IMR-90 (cell line): ENCODE results near the gene MEGF6. TPM values are rescaled to one million over a fixed set of nuclear protein-coding genes. Genes with fewer than 3 reads are reported as not detected.

Experiments
- ATAC-seq: fragments of 200-7000 bp; cut with Tn5 transposase; 2 replicates; pipeline ENCODE4 v1.9.1; 2020; ENCODE audit warnings: low read depth, mild to moderate bottlenecking, moderate library complexity
- BruUV-seq: library from RNA; stranded (reverse); fragments of 400-500 nt; replicated peaks from 2 replicates; lab custom pipeline; 2021; lab: Mats Ljungman, UMichigan
- CTCF ChIA-PET: fragments of 300-600 bp; formaldehyde crosslinking; extraction: SDS; loops from one replicate; lab custom pipeline; 2021; ENCODE audit warnings: antibody characterized with exemption; lab: Yijun Ruan, JAX
- POLR2A ChIA-PET: fragments of 300-600 bp; sonication (Branson Sonifier 250); formaldehyde crosslinking; loops from one replicate; lab custom pipeline; 2022; ENCODE audit warnings: antibody characterized with exemption; ENCODE audit not compliant: unreplicated experiment; lab: Charles Lee
- DNase-seq: peaks from one replicate; pipeline ENCODE4 v3.0.0; 2013
- H2AFZ ChIP-seq: replicated peaks from 2 replicates; pipeline ENCODE3; 2013; ENCODE audit warnings: low read length, mild to moderate bottlenecking; ENCODE audit not compliant: poor library complexity
- H2AK5ac ChIP-seq: 2 replicates; pipeline ENCODE4 v1.6.1; 2013; ENCODE audit warnings: low read depth, low read length, inconsistent platforms
- H2AK9ac ChIP-seq: replicated peaks from 2 replicates; pipeline ENCODE3; 2013; ENCODE audit warnings: mild to moderate bottlenecking, low read depth, low read length, moderate library complexity; ENCODE audit not compliant: poor library complexity
- H2BK120ac ChIP-seq: 2 replicates; pipeline ENCODE4 v1.6.1; 2013; ENCODE audit warnings: low read depth, low read length, inconsistent platforms
- H2BK15ac ChIP-seq: 3 replicates; pipeline ENCODE4 v1.6.1; 2013; ENCODE audit warnings: low read depth, low read length, inconsistent platforms
- H2BK20ac ChIP-seq: 2 replicates; pipeline ENCODE4 v1.6.1; 2013; ENCODE audit warnings: low read depth, mild to moderate bottlenecking, inconsistent platforms, low read length, moderate library complexity
- H2BK5ac ChIP-seq: 2 replicates; pipeline ENCODE4 v1.6.1; 2013; ENCODE audit warnings: mild to moderate bottlenecking, low read depth, low read length, inconsistent platforms; ENCODE audit not compliant: poor library complexity, severe bottlenecking
- H3K14ac ChIP-seq: replicated peaks from 2 replicates; pipeline ENCODE4 v1.6.1; 2013; ENCODE audit warnings: low read depth, low read length, inconsistent platforms
- H3K18ac ChIP-seq: 2 replicates; pipeline ENCODE4 v1.6.1; 2013; ENCODE audit warnings: low read depth, low read length, control low read depth
- H3K23ac ChIP-seq: 2 replicates; pipeline ENCODE4 v1.6.1; 2013; ENCODE audit warnings: low read depth, low read length, inconsistent platforms
- H3K27ac ChIP-seq: 2 replicates; pipeline ENCODE4 v1.5.1; 2013; ENCODE audit warnings: mild to moderate bottlenecking, control low read depth, low read length; ENCODE audit not compliant: insufficient read depth
- H3K27me3 ChIP-seq: 2 replicates; pipeline ENCODE4 v1.6.1; 2013; ENCODE audit warnings: low read length; ENCODE audit not compliant: control insufficient read depth, insufficient read depth
- H3K36me3 ChIP-seq: 2 replicates; pipeline ENCODE4 v1.6.1; 2013; ENCODE audit warnings: low read length, mixed read lengths; ENCODE audit not compliant: control insufficient read depth, insufficient read depth
- H3K4ac ChIP-seq: 2 replicates; pipeline ENCODE4 v1.6.1; 2013; ENCODE audit warnings: low read depth, low read length, inconsistent platforms
- H3K4me1 ChIP-seq: 2 replicates; pipeline ENCODE4 v1.6.1; 2013; ENCODE audit warnings: low read length, mixed read lengths; ENCODE audit not compliant: control insufficient read depth, insufficient read depth
- H3K4me2 ChIP-seq: 2 replicates; pipeline ENCODE4 v1.6.1; 2013; ENCODE audit warnings: low read depth, mild to moderate bottlenecking, control low read depth, low read length, moderate library complexity
- H3K4me3 ChIP-seq: 2 replicates; pipeline ENCODE4 v1.5.1; 2013; ENCODE audit warnings: low read depth, mild to moderate bottlenecking, control low read depth, low read length, moderate library complexity; ENCODE audit not compliant: insufficient read depth
- H3K56ac ChIP-seq: 2 replicates; pipeline ENCODE4 v1.6.1; 2013; ENCODE audit warnings: low read length, inconsistent platforms; ENCODE audit not compliant: insufficient read depth; ENCODE audit errors: extremely low read depth
- H3K79me1 ChIP-seq, 2 experiments: 2 replicates each; pipeline ENCODE4 v1.6.1; 2013; ENCODE audit warnings: low read length in 2 of 2, inconsistent platforms in 1 of 2, low read depth in 1 of 2
- H3K9ac ChIP-seq: 2 replicates; pipeline ENCODE4 v1.6.1; 2013; ENCODE audit warnings: low read depth, low read length, control low read depth
- H3K9me1 ChIP-seq: 2 replicates; pipeline ENCODE4 v1.6.1; 2013; ENCODE audit warnings: low read length, inconsistent platforms; ENCODE audit not compliant: insufficient read depth
- H3K9me3 ChIP-seq: 2 replicates; pipeline ENCODE4 v1.6.1; 2013; ENCODE audit warnings: low read length; ENCODE audit not compliant: control insufficient read depth, insufficient read depth
- H4K20me1 ChIP-seq: 2 replicates; pipeline ENCODE4 v1.6.1; 2013; ENCODE audit warnings: low read length, inconsistent platforms; ENCODE audit not compliant: insufficient read depth
- H4K5ac ChIP-seq: 2 replicates; pipeline ENCODE4 v1.6.1; 2013; ENCODE audit warnings: mild to moderate bottlenecking, low read depth, low read length, control low read depth
- H4K8ac ChIP-seq, 2 experiments: 2 replicates each; pipeline ENCODE4 v1.6.1; 2013; ENCODE audit warnings: low read depth in 2 of 2, low read length in 2 of 2, control low read depth in 1 of 2, inconsistent platforms in 1 of 2
- H4K91ac ChIP-seq: 2 replicates; pipeline ENCODE4 v1.6.1; 2013; ENCODE audit warnings: low read depth, low read length, inconsistent platforms; ENCODE audit not compliant: insufficient read depth
- MAFK ChIP-seq: IDR thresholded peaks from 2 replicates; pipeline ENCODE4 v1.6.1; 2012; ENCODE audit warnings: low read depth, low read length, improper control_type of control experiment
- MXI1 ChIP-seq: IDR thresholded peaks from 2 replicates; pipeline ENCODE4 v1.6.1; 2012; ENCODE audit warnings: low read depth, mild to moderate bottlenecking, low read length, moderate library complexity, borderline replicate concordance
- RAD21 ChIP-seq: IDR thresholded peaks from 2 replicates; pipeline ENCODE4 v1.6.1; 2012; ENCODE audit warnings: low read length, improper control_type of control experiment
- WGBS, 2 experiments: methylation state at CpG; one replicate each; pipeline versions ENCODE4 v1.1.5 to v1.1.7; 2013; ENCODE audit warnings: missing lambda C conversion rate in 2 of 2; ENCODE audit not compliant: insufficient read length in 1 of 2; ENCODE audit errors: extremely low coverage in 2 of 2; 5-methylcytosine and 5-hydroxymethylcytosine counted together
- dilution Hi-C: fragments of 300-500 bp; cut with HindIII; formaldehyde crosslinking; loops from one replicate; pipeline ENCODE4 v1.14.3; 2018; ENCODE audit warnings: low sequenced_read_pairs; ENCODE audit not compliant: unreplicated experiment
- in situ Hi-C: fragments of 300-500 bp; cut with MboI; formaldehyde crosslinking; loops from 3 replicates; pipeline ENCODE4 v1.14.3; 2019; ENCODE audit warnings: low sequenced_read_pairs, inconsistent platforms, mixed read lengths
- intact Hi-C: fragments of 100-400 bp; cut with micrococcal nuclease; formaldehyde crosslinking; loops from 2 replicates; pipeline ENCODE4 v1.10.0; 2022
- polyA plus RNA-seq, 3 experiments: library from polyadenylated mRNA; depleted of rRNA; stranded (reverse); fragments of >200 nt; gene quantifications; 2 replicates each; pipeline ENCODE4 v1.2.3, GENCODE V29; 2012; ENCODE audit warnings: low replicate concordance in 1 of 3
- total RNA-seq: library from RNA; depleted of rRNA; stranded (reverse); fragments of >200 nt; gene quantifications from 2 replicates; pipeline ENCODE4 v1.2.3, GENCODE V29; 2012

The MEGF6 gene
- total and polyA plus RNA-seq, 2 of the 4 experiments (the other 2 are of a cell fraction) = 0.72 to 4.1 TPM

DNA sequence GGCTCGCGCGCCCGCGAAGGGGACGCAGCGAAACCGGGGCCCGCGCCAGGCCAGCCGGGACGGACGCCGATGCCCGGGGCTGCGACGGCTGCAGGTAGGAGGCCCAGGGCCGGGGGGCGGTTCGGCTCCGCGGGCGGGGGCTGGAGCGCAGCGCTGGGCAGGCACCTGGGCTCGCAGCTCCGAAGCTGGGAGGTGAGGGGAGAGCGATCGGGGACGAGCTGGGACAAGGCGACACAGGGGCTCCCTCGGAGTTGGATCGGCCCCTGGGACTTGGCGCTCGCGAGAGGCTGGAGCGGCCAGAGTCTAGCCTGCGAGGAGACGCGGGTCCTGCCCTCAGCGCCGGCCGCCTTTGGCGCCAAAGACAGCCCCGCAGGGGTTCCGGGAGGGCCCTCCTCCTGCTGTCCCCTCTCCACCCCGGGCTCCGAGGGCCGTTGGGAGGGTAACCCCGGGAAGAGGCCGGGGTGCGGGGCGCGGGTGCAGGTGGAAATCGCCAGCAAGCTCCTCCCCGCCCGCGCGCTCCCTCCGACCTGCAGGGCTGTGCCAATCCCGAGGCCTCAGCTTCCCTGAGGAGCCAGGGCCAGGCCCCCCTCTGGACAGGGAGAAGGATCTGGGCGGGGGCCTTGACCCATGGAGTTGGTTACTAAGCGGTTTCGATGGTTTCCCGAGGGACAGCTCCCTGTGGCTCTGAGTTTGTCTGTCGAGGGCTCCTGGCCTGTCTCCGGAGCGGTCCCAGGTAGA is 41.4 kb upstream of the MEGF6 start:
- H3K27me3 ChIP-seq = peaks cover 64% of the 10 kb centered on the region
- CTCF ChIA-PET = no interaction called here

More for the DNA sequence above, 41.4 kb upstream of the MEGF6 start:
- Histone ChIP-seq H3K23ac (no peak overlapping the region), H2BK120ac (no peak overlapping the region), H3K27ac (no peak overlapping the region), H3K4me2 (no peak overlapping the region), H3K56ac (no peak overlapping the region), H4K8ac (no peak overlapping the region), H2BK20ac (no peak overlapping the region), H2AK5ac (no peak overlapping the region), H3K36me3 (no peaks in the 10 kb centered on the region), H2AK9ac (no peak overlapping the region), H3K9me1 (no peaks in the 10 kb centered on the region), H3K9me3 (no peaks in the 10 kb centered on the region), H2BK15ac (no peak overlapping the region), H2AFZ (peak overlapping the region; percentile 49), H3K4me3 (no peak overlapping the region; the same call in 1 of the 2 replicates), H3K79me1 (peaks cover 4 to 10% of the 10 kb centered on the region in 2 experiments), H3K18ac (no peak overlapping the region), H4K20me1 (no peaks in the 10 kb centered on the region; the same call in 1 of the 2 replicates), H2BK5ac (no peak overlapping the region), H3K4ac (no peak overlapping the region), H3K9ac (no peak overlapping the region), H3K14ac (no peak overlapping the region), H4K5ac (no peak overlapping the region), H4K91ac (no peak overlapping the region), H3K4me1 (no peaks in the 10 kb centered on the region; the same call in 1 of the 2 replicates)
- ATAC-seq = no peak
- TF ChIP-seq MAFK (no peak), RAD21 (no peak), MXI1 (no peak)
- POLR2A ChIA-PET = no interaction called here
- 3% methylated on average over 14 of the region's 68 CpGs; no CpG with 5 or more reads in 1 of the 2 experiments for WGBS, 2 experiments
- in situ Hi-C loops = no loop called here
- no TSS peak for BruUV-seq
- intact Hi-C loops = no loop called here
- dilution Hi-C loops = no loop called here
- DNase-seq = no peak
